Vagina (tissue), 2 donors: ENCODE results near the gene ZNF398.

Source experiments
- POLR2A ChIP-seq, 2 donors: fragments of 450-650 bp; IDR thresholded peaks; one replicate each; pipeline ENCODE4 v1.6.1; 2017; ENCODE audit warnings: antibody characterized with exemption in 2 of 2, mild to moderate bottlenecking in 2 of 2, moderate library complexity in 2 of 2
- POLR2AphosphoS5 ChIP-seq, 2 donors: sonication (generic); formaldehyde crosslinking; IDR thresholded peaks; one replicate each; pipeline ENCODE4 v1.9.0; 2017; ENCODE audit warnings: antibody characterized with exemption in 2 of 2, mild to moderate bottlenecking in 2 of 2, low read depth in 1 of 2; ENCODE audit not compliant: insufficient read depth in 1 of 2
- TF ChIP-seq, protein P1 (sequence below), 3 experiments: fragments of 450-650 bp in 2 of 3; fragments of 200-600 bp in 1 of 3; sonication (generic) in 1 of 3; IDR thresholded peaks; one replicate each; pipeline ENCODE4 v1.5.1; 2017 to 2019; ENCODE audit warnings: antibody characterized with exemption in 3 of 3, mild to moderate bottlenecking in 2 of 3, moderate library complexity in 2 of 3

DNA sequence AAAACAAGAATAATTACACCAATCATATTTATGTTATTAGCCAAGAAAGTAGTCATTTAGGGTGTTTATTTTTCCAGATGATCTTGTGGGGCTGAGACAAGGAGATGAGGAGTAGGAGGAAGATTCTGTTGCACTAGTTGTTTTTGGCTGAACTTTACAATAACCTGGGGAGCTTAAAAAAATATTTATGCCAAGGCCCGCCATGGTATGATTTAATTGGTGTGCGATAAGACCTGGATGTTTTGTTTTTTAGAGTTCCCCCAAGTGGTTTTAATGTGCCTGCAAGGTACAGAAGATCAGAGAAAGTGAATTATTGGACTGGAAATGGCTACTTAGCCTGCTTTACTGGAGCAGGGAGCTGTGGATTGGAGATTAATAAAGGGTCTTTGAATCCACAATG lies 41.0 kb downstream of the ZNF398 start:
- TF ChIP-seq, protein P1, sequence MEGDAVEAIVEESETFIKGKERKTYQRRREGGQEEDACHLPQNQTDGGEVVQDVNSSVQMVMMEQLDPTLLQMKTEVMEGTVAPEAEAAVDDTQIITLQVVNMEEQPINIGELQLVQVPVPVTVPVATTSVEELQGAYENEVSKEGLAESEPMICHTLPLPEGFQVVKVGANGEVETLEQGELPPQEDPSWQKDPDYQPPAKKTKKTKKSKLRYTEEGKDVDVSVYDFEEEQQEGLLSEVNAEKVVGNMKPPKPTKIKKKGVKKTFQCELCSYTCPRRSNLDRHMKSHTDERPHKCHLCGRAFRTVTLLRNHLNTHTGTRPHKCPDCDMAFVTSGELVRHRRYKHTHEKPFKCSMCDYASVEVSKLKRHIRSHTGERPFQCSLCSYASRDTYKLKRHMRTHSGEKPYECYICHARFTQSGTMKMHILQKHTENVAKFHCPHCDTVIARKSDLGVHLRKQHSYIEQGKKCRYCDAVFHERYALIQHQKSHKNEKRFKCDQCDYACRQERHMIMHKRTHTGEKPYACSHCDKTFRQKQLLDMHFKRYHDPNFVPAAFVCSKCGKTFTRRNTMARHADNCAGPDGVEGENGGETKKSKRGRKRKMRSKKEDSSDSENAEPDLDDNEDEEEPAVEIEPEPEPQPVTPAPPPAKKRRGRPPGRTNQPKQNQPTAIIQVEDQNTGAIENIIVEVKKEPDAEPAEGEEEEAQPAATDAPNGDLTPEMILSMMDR (IDR thresholded peaks at IDR 0.05), result no peak
- TF ChIP-seq POLR2A (IDR thresholded peaks at IDR 0.05) (no peak), POLR2AphosphoS5 (IDR thresholded peaks at IDR 0.05; ENCODE audit: insufficient read depth in 1 of 2, low read depth in 1 of 2) (no peak)
